IPS-NIHi7 (cell line): Measurements from ENCODE around the gene RPS27.
A peak's percentile ranks its signal among the peaks of the same experiment; 100 is the strongest.

Source experiments
- DNase-seq: peaks from one replicate; pipeline ENCODE4 v3.0.0; 2012; ENCODE audit warnings: mixed read lengths; ENCODE audit errors: extremely low spot score

RPS27 gene

GRCh38 chr1:153990468-153991150 lies at the start of gene RPS27:
Gene RPS27, plus strand, starts transcription at chr1:153990762. Its CDS starts 35 bp downstream, at chr1:153990797.
- peak; percentile 90 for DNase-seq

GRCh38 chr1:153941826-153942725 lies 48.5 kb upstream of the RPS27 start:
- no peak for DNase-seq

DNA sequence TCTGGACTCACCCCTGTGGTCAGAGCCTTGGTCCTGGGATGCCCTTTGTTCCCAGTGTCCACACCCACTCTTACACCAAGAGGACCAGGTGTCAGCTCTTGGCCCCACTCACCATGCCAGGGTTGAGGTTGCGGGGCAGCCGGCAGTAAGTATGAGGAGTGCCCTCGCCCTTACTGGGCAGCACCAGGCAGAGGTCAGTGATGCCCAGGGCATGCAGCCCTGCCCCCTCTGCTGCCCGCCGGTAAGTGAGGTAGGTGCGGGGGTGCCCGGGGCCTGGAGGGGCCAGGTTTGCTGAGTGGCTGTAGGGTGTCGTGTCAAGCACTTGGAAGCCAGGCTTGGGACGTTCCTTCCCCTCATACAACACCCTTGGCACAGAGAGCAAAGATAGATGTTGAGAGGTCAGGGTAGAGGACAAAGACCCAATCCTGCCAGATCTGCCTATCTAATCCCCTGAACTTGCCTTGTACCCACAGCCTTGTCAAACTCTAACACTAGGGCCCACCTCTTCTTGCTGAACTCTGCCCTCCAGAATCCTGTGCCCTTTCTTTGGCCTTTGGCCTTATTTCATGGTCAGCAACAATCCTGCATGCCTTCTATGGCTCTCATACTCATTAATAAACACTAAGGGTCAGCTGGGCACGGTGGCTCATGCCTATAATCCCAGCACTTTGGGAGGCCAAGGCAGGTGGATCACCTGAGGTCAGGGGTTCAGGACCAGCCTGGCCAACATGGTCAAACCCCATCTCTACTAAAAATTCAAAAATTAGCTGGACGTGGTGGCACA lies 47.6 kb upstream of the RPS27 start:
- no peak for DNase-seq

DNA sequence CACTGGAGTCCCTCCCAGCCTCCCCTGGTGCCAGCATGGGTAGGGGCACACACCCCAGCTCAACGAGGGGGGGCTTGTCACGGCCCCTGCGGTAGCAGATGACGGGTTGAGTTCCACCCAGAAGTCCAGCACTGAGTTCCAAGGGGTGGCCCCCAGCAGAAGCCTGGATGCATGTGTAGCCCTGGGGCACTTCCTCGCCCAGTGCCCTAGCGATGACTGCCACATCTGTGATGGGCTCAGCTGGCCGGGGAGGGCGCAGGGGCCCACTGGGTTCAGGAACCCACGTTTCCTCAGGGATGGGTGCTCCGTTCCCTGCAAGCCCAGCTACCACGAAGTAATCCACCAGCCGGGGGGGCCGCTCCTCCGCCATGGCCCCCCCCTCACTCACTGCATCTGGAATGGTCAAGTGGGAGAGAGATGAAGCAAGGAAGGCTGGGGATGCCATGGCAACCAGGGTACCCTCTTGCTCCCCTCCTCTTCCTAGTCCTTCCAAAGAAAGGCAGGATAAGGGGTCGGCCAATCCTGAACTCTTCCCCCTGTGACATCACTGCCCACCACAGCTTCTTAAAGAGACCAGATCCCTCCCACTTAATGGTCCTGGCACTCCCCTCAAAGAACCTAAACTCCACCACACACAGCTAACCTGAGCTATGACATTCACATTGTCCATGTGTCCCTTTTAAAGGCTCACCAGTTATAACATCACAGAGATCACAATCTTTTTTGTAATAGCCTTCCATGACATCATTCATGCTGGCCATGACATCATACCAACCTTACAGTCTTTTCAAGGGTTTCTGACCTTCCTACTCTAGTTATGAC lies 46.3 kb upstream of the RPS27 start:
- no peak for DNase-seq

DNA sequence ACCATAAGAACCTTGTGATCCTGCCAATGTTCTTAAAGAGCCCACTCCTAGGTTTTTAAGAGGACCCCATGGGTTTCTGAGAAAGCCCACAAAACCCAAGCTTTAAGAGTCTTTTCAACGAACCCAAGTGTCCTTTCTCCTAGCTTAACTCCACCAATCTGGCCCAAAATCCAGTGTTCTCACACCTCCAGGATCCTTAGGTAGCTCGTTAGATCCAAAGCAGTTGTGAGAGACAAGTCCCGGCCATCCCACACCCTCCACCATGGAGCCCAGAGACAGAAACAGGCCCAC lies 45.8 kb upstream of the RPS27 start:
- no peak for DNase-seq

- no peak for DNase-seq
Measured at GRCh38 chr1:153945131-153945794, 45.3 kb upstream of the RPS27 start.

GRCh38 chr1:153945795-153946621 lies 44.6 kb upstream of the RPS27 start:
- DNase-seq: peak; percentile 69

DNA sequence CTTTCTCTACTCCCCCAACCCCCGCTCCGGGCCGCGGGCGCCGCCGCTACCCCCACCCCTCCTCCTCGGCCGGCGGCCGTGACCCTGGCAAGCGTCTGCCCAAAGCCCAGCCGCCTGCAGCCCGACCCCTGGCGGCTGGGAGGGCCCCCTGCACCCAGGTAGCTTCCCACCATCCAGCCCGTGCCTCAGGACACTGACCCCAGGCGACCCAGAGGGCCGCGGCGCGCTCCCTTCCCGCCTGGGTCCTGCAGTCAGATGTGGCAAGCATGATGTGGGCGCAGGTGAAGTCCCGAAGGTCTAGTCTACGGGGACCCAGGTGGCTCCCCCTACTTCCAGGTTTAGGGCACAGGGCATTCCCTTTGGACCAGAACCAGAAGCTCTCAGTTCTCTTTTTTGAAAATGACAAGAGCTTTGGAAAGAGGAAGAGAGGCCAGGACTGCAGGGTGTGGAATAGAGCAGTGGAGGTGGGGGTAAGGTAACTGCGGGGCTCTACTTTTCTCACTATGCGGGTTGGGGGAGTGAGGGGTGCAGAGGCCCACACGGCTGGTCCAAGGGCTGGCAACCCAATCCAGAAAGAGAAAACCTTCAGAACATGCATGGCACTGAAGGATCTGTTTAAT lies 43.8 kb upstream of the RPS27 start, which contains the start of gene DENND4B:
Gene DENND4B, minus strand, starts transcription at position 97 of the 620 bp plus-strand sequence. CDS start 2,344 bp downstream, outside the sequence.
- DNase-seq: peak; percentile 99

GRCh38 chr1:153951183-153951582 lies 39.4 kb upstream of the RPS27 start:
- DNase-seq: no peak

DNA sequence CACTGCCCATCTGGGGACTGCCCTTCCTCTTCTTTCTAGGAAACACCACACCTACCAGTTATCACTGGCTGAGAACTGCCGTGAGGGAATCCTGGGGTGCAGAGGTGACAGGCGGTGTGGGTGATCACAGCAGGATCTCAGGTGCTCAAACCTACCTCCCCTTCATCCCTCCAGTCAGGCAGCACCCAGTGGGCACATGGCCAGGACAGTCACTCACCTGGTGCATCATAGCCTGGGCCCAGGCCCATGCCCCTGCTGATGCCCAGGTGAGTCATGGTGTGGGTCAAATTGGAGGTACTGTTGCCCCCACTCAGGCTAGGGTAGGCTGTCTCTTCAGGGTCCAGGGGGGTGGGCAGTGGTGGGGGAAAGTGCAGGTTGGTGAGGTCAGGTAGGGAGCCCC lies 38.8 kb upstream of the RPS27 start:
- DNase-seq: no peak

GRCh38 chr1:153953859-153954365 lies 36.6 kb upstream of the RPS27 start:
- DNase-seq: no peak

DNA sequence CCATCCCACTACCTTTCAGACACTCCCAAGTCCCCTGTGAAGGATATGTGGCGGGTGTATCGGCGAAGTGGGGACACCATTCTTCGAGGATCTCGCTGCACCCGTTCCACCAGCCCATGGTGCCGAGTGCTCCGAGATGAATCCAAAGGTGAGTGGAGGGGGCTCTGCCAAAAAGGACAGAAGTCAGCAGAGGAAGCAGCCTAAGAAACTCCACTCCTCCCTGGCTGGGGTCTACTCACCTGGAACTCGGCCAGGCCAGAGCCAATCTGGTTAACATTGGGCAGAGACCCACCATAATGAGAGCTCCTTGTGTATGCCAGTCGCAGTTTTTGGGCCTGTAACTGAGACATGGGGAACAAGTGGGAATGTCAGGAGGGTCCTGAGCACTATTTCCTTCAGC lies 35.7 kb upstream of the RPS27 start:
- no peak for DNase-seq

GRCh38 chr1:153956997-153957715 lies 33.4 kb upstream of the RPS27 start:
- DNase-seq: no peak

GRCh38 chr1:153957744-153958110 lies 32.8 kb upstream of the RPS27 start:
- DNase-seq: no peak

- peak; percentile 96 for DNase-seq
Measured at GRCh38 chr1:153958111-153958960, 32.2 kb upstream of the RPS27 start, which contains the start of gene CRTC2. Gene CRTC2, minus strand, starts transcription at chr1:153958612. Its CDS starts 115 bp downstream, at chr1:153958497.

- DNase-seq: no peak
Measured at GRCh38 chr1:153958961-153959260, 31.7 kb upstream of the RPS27 start.

GRCh38 chr1:153959454-153959853 lies 31.1 kb upstream of the RPS27 start:
- DNase-seq: no peak

DNA sequence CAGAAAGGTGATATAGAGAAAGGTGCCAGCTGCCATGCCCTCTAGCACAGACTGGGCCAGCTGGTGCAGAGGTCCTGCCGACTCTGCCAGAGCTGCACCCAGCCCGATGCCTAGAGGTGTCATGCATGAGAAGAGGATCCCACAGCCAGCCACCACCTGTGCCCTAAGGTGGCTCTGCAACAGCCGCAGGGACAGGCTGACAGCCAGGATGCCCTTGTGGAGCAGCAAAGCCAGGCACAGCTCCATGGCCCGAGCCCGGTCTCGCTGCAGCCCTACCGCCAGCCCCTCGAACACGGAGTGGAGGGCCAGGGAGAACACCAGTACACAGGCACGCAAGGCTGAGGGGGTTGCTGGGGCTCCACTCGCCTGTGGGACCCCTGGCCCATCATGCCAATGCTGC lies 30.4 kb upstream of the RPS27 start:
- DNase-seq: no peak
